Fibroblast of lung (primary cell): Measurements from ENCODE around the gene DDO. TPM values are rescaled to one million over a fixed set of nuclear protein-coding genes. Genes with fewer than 3 reads are reported as not detected.

Experiments used
- DNase-seq, 2 donors: peaks; one replicate each; pipeline versions ENCODE4 v3.0.0 to v3.0.0-alpha.2; 2010; ENCODE audit warnings: low read depth in 2 of 2
- H2AFZ ChIP-seq: 2 replicates; pipeline ENCODE4 v1.5.1; 2012; ENCODE audit warnings: low read length, control low read depth, inconsistent platforms
- H3K27ac ChIP-seq: 2 replicates; pipeline ENCODE4 v1.5.1; 2011; ENCODE audit warnings: low read length, control low read depth; ENCODE audit not compliant: insufficient read depth
- H3K27me3 ChIP-seq: 2 replicates; pipeline ENCODE4 v1.5.1; 2011; ENCODE audit warnings: mild to moderate bottlenecking, low read length; ENCODE audit not compliant: control insufficient read depth, insufficient read depth
- H3K36me3 ChIP-seq: 2 replicates; pipeline ENCODE4 v1.5.1; 2011; ENCODE audit warnings: low read length; ENCODE audit not compliant: control insufficient read depth, insufficient read depth
- H3K4me1 ChIP-seq: 2 replicates; pipeline ENCODE4 v1.5.1; 2011; ENCODE audit warnings: low read length; ENCODE audit not compliant: control insufficient read depth, insufficient read depth; ENCODE audit errors: extremely low read depth
- H3K4me2 ChIP-seq: 2 replicates; pipeline ENCODE4 v1.5.1; 2011; ENCODE audit warnings: low read length, control low read depth; ENCODE audit not compliant: insufficient read depth; ENCODE audit errors: extremely low read depth
- H3K4me3 ChIP-seq, 4 experiments: fragments of 200-600 bp in 1 of 4; sonication (generic) in 1 of 4; replicated peaks in 1 of 4; 2 replicates each; pipeline ENCODE4 v1.5.1; 2011 to 2016; ENCODE audit warnings: low read length in 4 of 4, low read depth in 3 of 4, mild to moderate bottlenecking in 3 of 4, control low read depth in 2 of 4, inconsistent platforms in 1 of 4, mixed read lengths in 1 of 4; ENCODE audit not compliant: insufficient read depth in 1 of 4; ENCODE audit errors: control extremely low read depth in 1 of 4
- H3K79me2 ChIP-seq: 2 replicates; pipeline ENCODE4 v1.5.1; 2012; ENCODE audit warnings: mild to moderate bottlenecking, low read length, inconsistent platforms; ENCODE audit not compliant: control insufficient read depth, insufficient read depth
- H3K9ac ChIP-seq: 2 replicates; pipeline ENCODE4 v1.5.1; 2011; ENCODE audit warnings: mild to moderate bottlenecking, low read length, control low read depth; ENCODE audit not compliant: insufficient read depth
- H3K9me3 ChIP-seq: 2 replicates; pipeline ENCODE4 v1.5.1; 2012; ENCODE audit warnings: low read depth, low read length; ENCODE audit not compliant: control insufficient read depth, insufficient read depth
- H4K20me1 ChIP-seq: 2 replicates; pipeline ENCODE4 v1.5.1; 2011; ENCODE audit warnings: low read length; ENCODE audit not compliant: control insufficient read depth, insufficient read depth; ENCODE audit errors: extremely low read depth
- CTCF ChIP-seq, 2 donors: IDR thresholded peaks in 1 of 2; conservative IDR thresholded peaks in 1 of 2; 1 replicate in 1 of 2; 2 replicates in 1 of 2; pipeline ENCODE4 v1.5.1; 2011 to 2012; ENCODE audit warnings: low read length in 2 of 2, control low read depth in 1 of 2, inconsistent platforms in 1 of 2, low read depth in 1 of 2, mild to moderate bottlenecking in 1 of 2
- EZH2 ChIP-seq: IDR thresholded peaks from 2 replicates; pipeline ENCODE4 v1.5.1; 2012; ENCODE audit warnings: low read length, control low read depth, mild to moderate bottlenecking; ENCODE audit errors: missing control alignments
- polyA plus RNA-seq, 2 donors: library from polyadenylated mRNA; depleted of rRNA in 1 of 2; stranded (reverse) in 1 of 2; unstranded in 1 of 2; fragments of >200 nt; gene quantifications; 2 replicates each; pipeline ENCODE4 v1.2.1, GENCODE V29; 2011 to 2012; ENCODE audit warnings: missing spikeins in 1 of 2
- total RNA-seq: library from RNA; depleted of rRNA; stranded (reverse); fragments of >200 nt; gene quantifications from 2 replicates; pipeline ENCODE4 v1.2.1, GENCODE V29; 2014

DDO gene
- total and polyA plus RNA-seq, 2 donors (not counting 1 experiment from before 2014, with no cell fraction given), result 3.9 to 12.2 TPM

- H3K9ac ChIP-seq, result no peak overlapping the region
- no peaks in the 10 kb centered on the region for H3K4me1 ChIP-seq
- no peaks in the 10 kb centered on the region for H3K36me3 ChIP-seq
- H3K4me2 ChIP-seq, result no peak overlapping the region
- no peak for TF ChIP-seq CTCF (conservative IDR thresholded peaks at IDR 0.05 in 1 of 2, IDR thresholded peaks at IDR 0.05 in 1 of 2; ENCODE audit: low read depth in 1 of 2, low read length in 2 of 2)
- no peak for TF ChIP-seq EZH2
- no peak overlapping the region for H3K27ac ChIP-seq
- DNase-seq, result no peak
- H3K4me3 ChIP-seq, result no peak overlapping the region
- H3K27me3 ChIP-seq, result peaks cover 3% of the 10 kb centered on the region
- H2AFZ ChIP-seq, result no peak overlapping the region
- H3K79me2 ChIP-seq, result no peaks in the 10 kb centered on the region
- H3K9me3 ChIP-seq, result no peaks in the 10 kb centered on the region
- no peaks in the 10 kb centered on the region for H4K20me1 ChIP-seq
Measured at GRCh38 chr6:110447761-110448160, 32.4 kb upstream of the DDO start.

GRCh38 chr6:110446405-110446804, 31.0 kb upstream of the DDO start:
- Histone ChIP-seq H3K4me1 (no peaks in the 10 kb centered on the region), H3K36me3 (no peaks in the 10 kb centered on the region), H3K79me2 (no peaks in the 10 kb centered on the region), H3K9ac (no peak overlapping the region), H3K27ac (no peak overlapping the region), H3K9me3 (no peaks in the 10 kb centered on the region), H4K20me1 (no peaks in the 10 kb centered on the region), H3K4me2 (no peak overlapping the region), H3K4me3 (no peak overlapping the region), H3K27me3 (peaks cover 3% of the 10 kb centered on the region), H2AFZ (no peak overlapping the region)
- TF ChIP-seq CTCF (conservative IDR thresholded peaks at IDR 0.05 in 1 of 2, IDR thresholded peaks at IDR 0.05 in 1 of 2; ENCODE audit: low read depth in 1 of 2, low read length in 2 of 2) (no peak), EZH2 (no peak)
- DNase-seq, result no peak

GRCh38 chr6:110440026-110440425, 24.7 kb upstream of the DDO start:
- H3K9ac ChIP-seq, result no peak overlapping the region

More at GRCh38 chr6:110440026-110440425, 24.7 kb upstream of the DDO start:
- H3K27me3 ChIP-seq, result no peaks in the 10 kb centered on the region
- no peak overlapping the region for H3K4me2 ChIP-seq
- TF ChIP-seq CTCF (conservative IDR thresholded peaks at IDR 0.05 in 1 of 2, IDR thresholded peaks at IDR 0.05 in 1 of 2; ENCODE audit: low read depth in 1 of 2, low read length in 2 of 2) (no peak), EZH2 (no peak)
- no peak for DNase-seq
- H2AFZ ChIP-seq, result no peak overlapping the region
- H3K79me2 ChIP-seq, result no peaks in the 10 kb centered on the region
- H3K4me3 ChIP-seq, result no peak overlapping the region
- no peaks in the 10 kb centered on the region for H4K20me1 ChIP-seq
- H3K4me1 ChIP-seq, result no peaks in the 10 kb centered on the region
- H3K9me3 ChIP-seq, result no peaks in the 10 kb centered on the region
- H3K36me3 ChIP-seq, result no peaks in the 10 kb centered on the region
- H3K27ac ChIP-seq, result no peak overlapping the region
